Esophagus muscularis mucosa (tissue), 4 donors: ENCODE data around the gene RAD9A. TPM values are rescaled to one million over a fixed set of nuclear protein-coding genes. Genes with fewer than 3 reads are reported as not detected.

ENCODE experiments used
- DNase-seq: peaks from one replicate; pipeline ENCODE4 v3.0.0-alpha.2; 2017; ENCODE audit errors: extremely low spot score
- H3K27ac ChIP-seq, 4 donors: fragments of 200-600 bp; sonication (generic); replicated peaks in 1 of 4; 1 replicate in 3 of 4; 2 replicates in 1 of 4; pipeline ENCODE4 v1.5.1; 2016 to 2019; ENCODE audit warnings: mild to moderate bottlenecking in 1 of 4
- H3K27me3 ChIP-seq, 4 donors: fragments of 200-600 bp; sonication (generic); one replicate each; pipeline versions ENCODE4 v1.5.1 to v1.6.0; 2016 to 2019
- H3K36me3 ChIP-seq, 4 donors: fragments of 200-600 bp; sonication (generic); one replicate each; pipeline ENCODE4 v1.5.1; 2016 to 2019
- H3K4me1 ChIP-seq, 4 donors: fragments of 200-600 bp; sonication (generic); one replicate each; pipeline ENCODE4 v1.5.1; 2016 to 2019
- H3K4me3 ChIP-seq, 4 donors: fragments of 200-600 bp; sonication (generic); 1 replicate in 2 of 4; 2 replicates in 2 of 4; pipeline ENCODE4 v1.5.1; 2016 to 2019; ENCODE audit warnings: mild to moderate bottlenecking in 4 of 4, moderate library complexity in 1 of 4
- H3K9me3 ChIP-seq, 4 donors: fragments of 200-600 bp; sonication (generic); 1 replicate in 3 of 4; 2 replicates in 1 of 4; pipeline ENCODE4 v1.5.1; 2016 to 2019
- CTCF ChIP-seq, 3 experiments: fragments of 200-600 bp in 2 of 3; fragments of 450-650 bp in 1 of 3; sonication (generic) in 2 of 3; IDR thresholded peaks; one replicate each; pipeline ENCODE4 v1.5.1; 2017 to 2019; ENCODE audit warnings: antibody characterized with exemption in 3 of 3, mild to moderate bottlenecking in 2 of 3, moderate library complexity in 1 of 3
- EP300 ChIP-seq: sonication (generic); formaldehyde crosslinking; IDR thresholded peaks from one replicate; pipeline ENCODE4 v1.6.1; 2017; ENCODE audit warnings: antibody characterized with exemption
- POLR2A ChIP-seq: fragments of 450-650 bp; IDR thresholded peaks from one replicate; pipeline ENCODE4 v1.6.1; 2017; ENCODE audit warnings: antibody characterized with exemption, moderate library complexity, mild to moderate bottlenecking, low read depth
- POLR2AphosphoS5 ChIP-seq, 2 donors: sonication (generic); formaldehyde crosslinking; IDR thresholded peaks; one replicate each; pipeline ENCODE4 v1.6.1; 2017; ENCODE audit warnings: antibody characterized with exemption in 2 of 2
- WGBS: methylation state at CpG from one replicate; pipeline ENCODE4 v1.1.5; 2018; 5-methylcytosine and 5-hydroxymethylcytosine counted together
- intact Hi-C: fragments of 100-400 bp; cut with DNase I; formaldehyde crosslinking; loops from one replicate; pipeline ENCODE4 v1.15.1; 2023
- total RNA-seq, 4 donors: library from RNA; depleted of rRNA; stranded (reverse); fragments of >200 nt; gene quantifications; one replicate each; pipeline versions ENCODE4 v1.1.0 to v1.2.1, GENCODE V29; 2016

Gene RAD9A
- total RNA-seq, 4 donors from 2014 or later: 10.7 to 16.7 (median 12.7) TPM

GRCh38 chr11:67429038-67429668 lies 37.4 kb downstream of the RAD9A start:
- DNase-seq: no peak
- H3K36me3 ChIP-seq: peaks cover 21 to 50% (median 42%) of the 10 kb centered on the region in 4 donors
- H3K4me1 ChIP-seq: peaks cover 21 to 31% (median 26%) of the 10 kb centered on the region in 4 donors
- TF ChIP-seq POLR2A (no peak), POLR2AphosphoS5 (IDR thresholded peaks at IDR 0.05) (no peak)
- no peaks in the 10 kb centered on the region for H3K27me3 ChIP-seq
- peak overlapping the region; percentile 69 to 98 (median 80) for H3K4me3 ChIP-seq
- peak overlapping the region; percentile 86 to 96 (median 94) for H3K27ac ChIP-seq
- intact Hi-C loops: no loop called here
- H3K9me3 ChIP-seq: no peaks in the 10 kb centered on the region
- WGBS: 49% methylated on average over 12 of the region's 12 CpGs

GRCh38 chr11:67429722-67430121 lies 37.9 kb downstream of the RAD9A start:
- Histone ChIP-seq H3K9me3 (no peaks in the 10 kb centered on the region), H3K4me1 (peaks cover 21 to 31% (median 26%) of the 10 kb centered on the region in 4 donors), H3K4me3 (peak overlapping the region in 1 of 4 donors; percentile 82), H3K36me3 (peaks cover 27 to 56% (median 48%) of the 10 kb centered on the region in 4 donors), H3K27me3 (no peaks in the 10 kb centered on the region), H3K27ac (no peak overlapping the region)
- intact Hi-C loops: no loop called here
- DNase-seq: no peak
- WGBS: 77% methylated on average over 11 of the region's 11 CpGs
- TF ChIP-seq EP300 (no peak), POLR2AphosphoS5 (IDR thresholded peaks at IDR 0.05) (no peak), POLR2A (no peak), CTCF (IDR thresholded peaks at IDR 0.05) (no peak)

GRCh38 chr11:67431346-67432249 lies 39.8 kb downstream of the RAD9A start:
- no peak overlapping the region for H3K27ac ChIP-seq
- peaks cover 41 to 72% (median 65%) of the 10 kb centered on the region in 4 donors for H3K36me3 ChIP-seq
- 91% methylated on average over 23 of the region's 24 CpGs for WGBS
- intact Hi-C loops: no loop called here
- TF ChIP-seq EP300: no peak
- no peak for TF ChIP-seq POLR2AphosphoS5 (IDR thresholded peaks at IDR 0.05)
- no peak for TF ChIP-seq POLR2A
- TF ChIP-seq CTCF (IDR thresholded peaks at IDR 0.05): no peak
- H3K4me3 ChIP-seq: no peak overlapping the region
- no peak for DNase-seq
- peaks cover 21 to 49% (median 34%) of the 10 kb centered on the region in 4 donors for H3K4me1 ChIP-seq
- H3K27me3 ChIP-seq: no peaks in the 10 kb centered on the region
- H3K9me3 ChIP-seq: no peaks in the 10 kb centered on the region

- intact Hi-C loops: no loop called here
- WGBS: 87% methylated on average over 17 of the region's 22 CpGs
Observed at GRCh38 chr11:67432655-67433349, 41.0 kb downstream of the RAD9A start.

More at GRCh38 chr11:67432655-67433349, 41.0 kb downstream of the RAD9A start:
- Histone ChIP-seq H3K9me3 (no peaks in the 10 kb centered on the region), H3K36me3 (peaks cover 41 to 79% (median 71%) of the 10 kb centered on the region in 4 donors), H3K27me3 (no peaks in the 10 kb centered on the region), H3K27ac (no peak overlapping the region), H3K4me1 (peaks cover 15 to 54% (median 32%) of the 10 kb centered on the region in 4 donors), H3K4me3 (no peak overlapping the region)
- no peak for TF ChIP-seq CTCF (IDR thresholded peaks at IDR 0.05)
- no peak for TF ChIP-seq EP300
- no peak for TF ChIP-seq POLR2A
- no peak for TF ChIP-seq POLR2AphosphoS5 (IDR thresholded peaks at IDR 0.05)
- DNase-seq: no peak
